IPS-18a (cell line): ENCODE results near the gene PLEKHA8.

ENCODE experiments used
- H3K27ac ChIP-seq: one replicate; pipeline ENCODE4 v1.5.1; 2013; ENCODE audit warnings: low read length
- H3K27me3 ChIP-seq: one replicate; pipeline ENCODE4 v1.6.1; 2013; ENCODE audit warnings: mild to moderate bottlenecking, low read length; ENCODE audit not compliant: control insufficient read depth, insufficient read depth
- H3K36me3 ChIP-seq: one replicate; pipeline ENCODE4 v1.6.1; 2013; ENCODE audit warnings: low read depth, low read length; ENCODE audit not compliant: control insufficient read depth
- H3K4me1 ChIP-seq: one replicate; pipeline ENCODE4 v1.6.1; 2013; ENCODE audit warnings: low read depth, low read length; ENCODE audit not compliant: control insufficient read depth
- H3K4me3 ChIP-seq: one replicate; pipeline ENCODE4 v1.5.1; 2013; ENCODE audit warnings: low read length
- H3K9ac ChIP-seq: one replicate; pipeline ENCODE4 v1.6.1; 2013; ENCODE audit warnings: mild to moderate bottlenecking, low read length, moderate library complexity
- H3K9me3 ChIP-seq: one replicate; pipeline ENCODE4 v1.6.1; 2013; ENCODE audit warnings: low read depth, low read length; ENCODE audit not compliant: control insufficient read depth

The PLEKHA8 gene

GRCh38 chr7:30148951-30149459 is 120.8 kb downstream of the PLEKHA8 start:
- Histone ChIP-seq H3K27ac (no peak overlapping the region), H3K27me3 (no peaks in the 10 kb centered on the region), H3K36me3 (no peaks in the 10 kb centered on the region), H3K9me3 (no peaks in the 10 kb centered on the region), H3K4me3 (no peak overlapping the region), H3K4me1 (no peaks in the 10 kb centered on the region), H3K9ac (no peak overlapping the region)

GRCh38 chr7:30149640-30150272 is 121.5 kb downstream of the PLEKHA8 start:
- no peak overlapping the region for H3K4me3 ChIP-seq
- H3K27me3 ChIP-seq: no peaks in the 10 kb centered on the region
- no peak overlapping the region for H3K27ac ChIP-seq
- no peaks in the 10 kb centered on the region for H3K4me1 ChIP-seq
- no peak overlapping the region for H3K9ac ChIP-seq
- no peaks in the 10 kb centered on the region for H3K9me3 ChIP-seq
- no peaks in the 10 kb centered on the region for H3K36me3 ChIP-seq

GRCh38 chr7:30150711-30151110 is 122.5 kb downstream of the PLEKHA8 start:
- Histone ChIP-seq H3K9ac (no peak overlapping the region), H3K36me3 (no peaks in the 10 kb centered on the region), H3K4me3 (no peak overlapping the region), H3K4me1 (no peaks in the 10 kb centered on the region), H3K9me3 (no peaks in the 10 kb centered on the region), H3K27me3 (no peaks in the 10 kb centered on the region), H3K27ac (no peak overlapping the region)

GRCh38 chr7:30154111-30154587 is 125.9 kb downstream of the PLEKHA8 start:
- Histone ChIP-seq H3K4me1 (peaks cover 6% of the 10 kb centered on the region), H3K36me3 (no peaks in the 10 kb centered on the region), H3K9ac (no peak overlapping the region), H3K27me3 (no peaks in the 10 kb centered on the region), H3K4me3 (no peak overlapping the region), H3K9me3 (no peaks in the 10 kb centered on the region), H3K27ac (no peak overlapping the region)

- Histone ChIP-seq H3K4me3 (no peak overlapping the region), H3K27ac (no peak overlapping the region), H3K36me3 (no peaks in the 10 kb centered on the region), H3K4me1 (peaks cover 6% of the 10 kb centered on the region), H3K27me3 (no peaks in the 10 kb centered on the region), H3K9ac (no peak overlapping the region), H3K9me3 (no peaks in the 10 kb centered on the region)
Observed at GRCh38 chr7:30155481-30155880, 127.3 kb downstream of the PLEKHA8 start.

- Histone ChIP-seq H3K4me3 (no peak overlapping the region), H3K27ac (no peak overlapping the region), H3K9ac (no peak overlapping the region), H3K27me3 (no peaks in the 10 kb centered on the region), H3K4me1 (peaks cover 9% of the 10 kb centered on the region), H3K9me3 (no peaks in the 10 kb centered on the region), H3K36me3 (no peaks in the 10 kb centered on the region)
Observed at GRCh38 chr7:30157204-30157603, 129.0 kb downstream of the PLEKHA8 start.

- no peak overlapping the region for H3K4me3 ChIP-seq
- H3K9me3 ChIP-seq: no peaks in the 10 kb centered on the region
- peaks cover 24% of the 10 kb centered on the region for H3K4me1 ChIP-seq
- no peak overlapping the region for H3K9ac ChIP-seq
- H3K27ac ChIP-seq: no peak overlapping the region
- H3K36me3 ChIP-seq: no peaks in the 10 kb centered on the region
- H3K27me3 ChIP-seq: no peaks in the 10 kb centered on the region
Observed at GRCh38 chr7:30159163-30159562, 131.0 kb downstream of the PLEKHA8 start.

DNA sequence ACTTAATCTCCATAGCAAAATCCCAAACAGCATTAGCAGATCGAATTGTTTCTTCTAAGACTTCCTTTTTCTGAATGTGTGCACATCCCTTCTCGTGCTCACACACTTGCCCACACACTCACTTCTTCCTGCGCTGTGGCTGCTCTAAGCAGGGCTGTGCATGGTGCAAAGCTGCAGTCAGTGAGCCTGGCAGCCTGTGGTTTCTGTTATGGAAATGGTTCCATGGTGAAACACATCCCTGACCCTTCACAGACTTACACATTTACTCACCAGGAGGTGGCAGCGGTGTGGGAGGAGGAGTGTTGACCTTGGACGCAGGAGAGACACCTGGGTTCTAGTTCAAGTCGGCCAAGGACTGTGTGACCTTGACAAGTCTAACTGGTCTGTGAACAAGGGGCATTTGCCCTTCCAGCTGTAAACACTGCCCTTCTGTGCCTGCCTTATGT is 131.5 kb downstream of the PLEKHA8 start:
- Histone ChIP-seq H3K36me3 (no peaks in the 10 kb centered on the region), H3K27me3 (no peaks in the 10 kb centered on the region), H3K9ac (no peak overlapping the region), H3K4me3 (no peak overlapping the region), H3K27ac (no peak overlapping the region), H3K4me1 (peaks cover 24% of the 10 kb centered on the region), H3K9me3 (no peaks in the 10 kb centered on the region)

DNA sequence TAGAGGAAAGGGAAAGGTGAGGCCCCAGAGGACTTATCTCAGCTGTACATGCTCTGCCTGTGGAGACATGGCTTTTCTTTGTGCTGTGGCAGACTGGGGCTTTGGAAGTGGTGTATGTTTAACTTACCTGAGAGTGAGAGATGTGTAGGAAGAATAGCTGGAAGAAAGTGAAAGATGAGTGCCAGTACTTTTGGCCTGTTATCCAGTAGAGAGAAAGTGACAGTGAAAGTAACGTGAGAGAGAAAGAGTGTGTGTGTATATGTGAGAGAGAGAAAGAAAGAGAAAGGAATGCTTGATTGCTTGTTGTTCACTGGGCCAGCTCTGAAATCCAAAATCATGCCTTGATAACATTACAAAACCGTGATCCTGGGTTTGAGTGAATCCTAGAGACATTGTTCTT is 132.1 kb downstream of the PLEKHA8 start:
- Histone ChIP-seq H3K9ac (no peak overlapping the region), H3K9me3 (no peaks in the 10 kb centered on the region), H3K4me1 (peaks cover 24% of the 10 kb centered on the region), H3K4me3 (no peak overlapping the region), H3K27me3 (no peaks in the 10 kb centered on the region), H3K36me3 (no peaks in the 10 kb centered on the region), H3K27ac (no peak overlapping the region)

DNA sequence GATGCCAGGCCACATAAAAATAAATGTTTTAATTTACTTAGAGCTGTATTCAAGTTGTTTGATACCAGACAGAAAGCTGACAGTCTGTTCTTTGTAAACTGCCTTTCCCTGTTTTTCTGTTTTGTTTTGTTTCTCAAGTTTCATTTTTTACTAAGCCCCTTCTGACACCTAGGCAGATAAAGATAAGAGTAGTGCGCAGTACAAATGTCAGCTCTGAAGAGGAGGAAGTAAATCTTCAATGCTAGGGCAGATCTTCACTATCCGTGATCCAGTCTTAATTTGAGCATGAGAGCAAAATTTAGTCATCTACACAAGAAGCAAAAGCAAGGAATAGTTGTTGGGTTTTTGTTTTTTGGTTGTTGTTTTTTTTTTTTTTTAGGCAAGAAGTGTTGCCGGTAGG is 133.9 kb downstream of the PLEKHA8 start:
- Histone ChIP-seq H3K4me3 (peak overlapping the region; percentile 41), H3K9ac (no peak overlapping the region), H3K9me3 (no peaks in the 10 kb centered on the region), H3K27me3 (peaks cover 6% of the 10 kb centered on the region), H3K4me1 (peaks cover 24% of the 10 kb centered on the region), H3K27ac (no peak overlapping the region), H3K36me3 (no peaks in the 10 kb centered on the region)

- H3K4me3 ChIP-seq: peak overlapping the region; percentile 41
- H3K27me3 ChIP-seq: peaks cover 12% of the 10 kb centered on the region
- no peak overlapping the region for H3K27ac ChIP-seq
- no peaks in the 10 kb centered on the region for H3K9me3 ChIP-seq
- H3K9ac ChIP-seq: no peak overlapping the region
- H3K36me3 ChIP-seq: no peaks in the 10 kb centered on the region
- peaks cover 22% of the 10 kb centered on the region for H3K4me1 ChIP-seq
Observed at GRCh38 chr7:30162622-30163124, 134.5 kb downstream of the PLEKHA8 start.
